Right atrium auricular region (tissue), 2 donors: Measurements from ENCODE around the gene MFAP1. TPM values are rescaled to one million over a fixed set of nuclear protein-coding genes. Genes with fewer than 3 reads are reported as not detected.
A peak's percentile ranks its signal among the peaks of the same experiment; 100 is the strongest.

ENCODE experiments used
- DNase-seq: peaks from one replicate; pipeline ENCODE4 v3.0.0-alpha.2; 2019; ENCODE audit warnings: low spot score
- H3K27ac ChIP-seq, 2 donors: fragments of 200-600 bp; sonication (generic); 1 replicate in 1 of 2; 2 replicates in 1 of 2; pipeline ENCODE4 v1.5.1; 2016 to 2019
- H3K27me3 ChIP-seq, 2 donors: fragments of 200-600 bp; sonication (generic); one replicate each; pipeline versions ENCODE4 v1.5.1 to v1.6.0; 2017 to 2019
- H3K36me3 ChIP-seq: fragments of 200-600 bp; sonication (generic); one replicate; pipeline ENCODE4 v1.5.1; 2016
- H3K4me1 ChIP-seq, 2 donors: fragments of 200-600 bp; sonication (generic); one replicate each; pipeline versions ENCODE4 v1.5.1 to v1.6.0; 2017 to 2019
- H3K4me3 ChIP-seq, 2 donors: fragments of 200-600 bp; sonication (generic); 1 replicate in 1 of 2; 2 replicates in 1 of 2; pipeline ENCODE4 v1.5.1; 2017 to 2019; ENCODE audit warnings: mild to moderate bottlenecking in 1 of 2, moderate library complexity in 1 of 2
- H3K9me3 ChIP-seq, 2 donors: fragments of 200-600 bp; sonication (generic); one replicate each; pipeline ENCODE4 v1.5.1; 2019
- CTCF ChIP-seq, 2 donors: fragments of 200-600 bp; sonication (generic); IDR thresholded peaks; one replicate each; pipeline ENCODE4 v1.5.1; 2019; ENCODE audit warnings: antibody characterized with exemption in 2 of 2
- total RNA-seq, 2 donors: library from RNA; depleted of rRNA; stranded (reverse); fragments of >200 nt; gene quantifications; one replicate each; pipeline ENCODE4 v1.1.0, GENCODE V29; 2016

Gene MFAP1
- total RNA-seq: 10 to 100 TPM; 12.3 to 16.6 TPM

DNA sequence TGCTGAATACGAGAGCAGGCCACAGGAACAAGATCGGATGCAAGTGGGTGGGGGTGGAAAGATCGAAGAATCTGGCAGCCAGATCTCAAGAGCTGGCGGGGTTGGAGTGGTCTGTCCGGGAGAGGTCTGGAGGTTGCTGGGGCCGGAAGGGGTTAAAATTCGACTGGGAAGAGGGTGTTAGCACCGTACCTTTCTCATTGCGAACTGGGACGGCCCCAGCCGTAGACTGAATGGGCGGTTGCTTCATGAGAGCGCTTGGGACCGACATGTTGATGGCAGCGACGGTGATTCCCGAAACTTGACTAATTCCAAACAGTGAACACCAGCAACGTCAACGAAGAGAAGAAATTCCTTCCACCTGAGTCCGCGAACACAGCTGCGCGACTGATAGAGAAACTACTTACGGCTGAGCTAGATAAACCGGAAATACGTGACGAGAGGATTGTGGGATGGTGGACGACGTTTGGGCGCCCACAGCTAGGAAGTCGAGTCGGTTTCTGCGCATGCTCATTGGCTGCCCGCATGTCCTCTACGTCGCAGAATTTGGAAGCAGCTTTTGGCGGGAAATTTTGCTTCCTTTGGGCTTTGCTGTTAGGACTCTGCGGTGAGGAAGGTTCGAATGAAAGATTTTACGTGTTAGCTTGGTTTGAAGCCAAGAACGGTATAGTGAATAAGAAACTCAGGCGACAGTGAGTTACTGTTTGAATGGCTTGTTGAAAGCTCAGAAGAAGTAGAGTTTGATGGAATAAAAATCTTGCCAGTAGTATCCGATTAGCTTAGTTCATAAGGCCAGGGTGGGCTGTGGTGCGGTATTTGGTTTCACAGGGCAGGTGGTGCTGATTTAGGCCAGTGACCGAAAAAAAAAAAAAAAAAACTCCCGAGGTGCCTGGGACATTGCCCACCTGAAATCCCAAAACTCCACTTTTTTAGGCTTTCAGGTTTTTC lies at the start of gene MFAP1:
Gene MFAP1 (minus strand): TSS at position 389 of the 945 bp plus-strand sequence. CDS start 121 bp downstream, at position 268.
- Histone ChIP-seq H3K27me3 (no peaks in the 10 kb centered on the region), H3K27ac (peak within 1 kb of the TSS; percentile 89 to 90), H3K36me3 (peaks cover 4% of the 10 kb centered on the region), H3K4me1 (peaks cover 0 to 44% of the 10 kb centered on the region in 2 donors), H3K9me3 (no peaks in the 10 kb centered on the region), H3K4me3 (peak within 1 kb of the TSS; percentile 86 to 87)
- TF ChIP-seq CTCF (IDR thresholded peaks at IDR 0.05): no peak
- DNase-seq: peak; percentile 97

GRCh38 chr15:43873651-43874050 lies 49.2 kb upstream of the MFAP1 start:
- Histone ChIP-seq H3K36me3 (peaks cover 8% of the 10 kb centered on the region), H3K27ac (no peak overlapping the region), H3K27me3 (no peaks in the 10 kb centered on the region), H3K4me3 (no peak overlapping the region), H3K4me1 (no peaks in the 10 kb centered on the region), H3K9me3 (no peaks in the 10 kb centered on the region)
- TF ChIP-seq CTCF (IDR thresholded peaks at IDR 0.05): no peak
- DNase-seq: no peak

DNA sequence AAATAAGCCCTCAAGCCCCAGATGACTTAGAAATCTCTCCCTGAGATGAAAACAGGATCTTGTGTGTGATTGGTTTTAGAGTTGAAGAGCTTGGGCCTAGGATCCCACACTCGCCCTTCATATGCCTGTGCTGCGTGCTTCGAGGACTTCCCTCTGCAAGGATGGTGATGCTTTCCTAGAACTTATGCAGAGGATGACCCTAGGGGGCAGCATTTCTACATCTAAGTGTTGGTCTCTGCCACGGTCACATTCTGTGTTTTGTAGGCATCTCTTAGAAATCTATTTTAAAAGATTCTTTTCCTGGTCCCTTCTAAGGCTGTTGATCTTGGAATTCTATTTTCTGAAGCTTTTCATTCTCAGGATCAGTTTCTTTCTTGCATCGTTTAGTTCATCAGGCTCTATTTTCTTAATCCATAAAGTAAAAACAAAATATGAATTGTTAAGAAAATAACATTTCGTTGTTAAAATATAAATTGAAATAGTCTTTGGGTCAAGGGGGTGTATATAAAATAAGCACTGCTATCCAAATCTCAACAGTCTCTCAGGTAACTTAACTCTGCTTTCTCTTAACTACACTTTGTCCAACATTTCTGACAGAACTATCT lies 48.0 kb upstream of the MFAP1 start:
- no peak for DNase-seq
- no peak overlapping the region for H3K27ac ChIP-seq
- H3K4me3 ChIP-seq: no peak overlapping the region
- peak; percentile 31 to 70 for TF ChIP-seq CTCF (IDR thresholded peaks at IDR 0.05)
- no peaks in the 10 kb centered on the region for H3K27me3 ChIP-seq
- H3K9me3 ChIP-seq: no peaks in the 10 kb centered on the region
- H3K4me1 ChIP-seq: no peaks in the 10 kb centered on the region
- H3K36me3 ChIP-seq: peaks cover 8% of the 10 kb centered on the region

DNA sequence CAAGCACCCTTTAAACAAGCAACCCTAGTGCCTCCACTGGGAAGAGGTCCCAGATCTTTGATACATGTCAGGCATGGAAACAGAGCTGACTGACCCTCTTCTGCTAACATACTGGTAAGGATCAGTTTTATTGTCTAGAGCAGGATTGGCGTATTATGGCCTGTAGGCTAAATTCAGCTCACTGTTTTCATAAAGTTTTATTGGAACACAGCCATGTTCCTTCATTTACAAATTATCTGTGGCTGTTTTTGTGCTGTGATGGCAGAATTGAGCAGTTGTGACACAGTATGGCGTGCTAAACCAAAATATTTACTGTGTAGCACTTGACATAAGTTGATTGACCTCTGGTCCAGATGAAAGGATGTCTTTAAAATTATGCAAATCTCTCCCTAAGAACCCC lies 47.3 kb upstream of the MFAP1 start:
- Histone ChIP-seq H3K9me3 (no peaks in the 10 kb centered on the region), H3K36me3 (peaks cover 8% of the 10 kb centered on the region), H3K4me3 (no peak overlapping the region), H3K27ac (no peak overlapping the region), H3K4me1 (no peaks in the 10 kb centered on the region), H3K27me3 (no peaks in the 10 kb centered on the region)
- no peak for DNase-seq
- TF ChIP-seq CTCF (IDR thresholded peaks at IDR 0.05): no peak

DNA sequence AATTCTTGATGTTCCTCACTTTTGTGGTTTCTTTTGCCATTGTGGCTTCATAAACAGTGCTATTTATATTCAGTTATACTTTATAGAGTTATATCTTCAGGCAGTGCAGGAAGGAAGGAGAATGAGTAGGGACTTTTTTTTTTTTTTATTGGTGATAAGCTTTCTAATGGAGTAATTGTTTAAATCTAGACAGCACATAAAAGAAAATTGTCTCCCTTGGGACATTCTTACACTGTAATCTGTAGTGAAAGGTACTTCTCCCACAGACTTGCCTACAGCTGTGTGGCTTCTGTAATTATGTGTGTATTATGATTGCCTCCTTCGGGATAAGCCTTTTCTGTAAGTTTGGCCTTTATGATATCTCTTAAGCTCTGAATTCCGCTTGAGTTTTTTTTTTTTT lies 43.9 kb upstream of the MFAP1 start:
- no peak for DNase-seq
- no peak for TF ChIP-seq CTCF (IDR thresholded peaks at IDR 0.05)
- Histone ChIP-seq H3K4me1 (no peaks in the 10 kb centered on the region), H3K27ac (no peak overlapping the region), H3K9me3 (no peaks in the 10 kb centered on the region), H3K36me3 (peaks cover 8% of the 10 kb centered on the region), H3K4me3 (no peak overlapping the region), H3K27me3 (no peaks in the 10 kb centered on the region)
